GM12891 (cell line): ENCODE data around the gene TRAPPC4.
A peak's percentile ranks its signal among the peaks of the same experiment; 100 is the strongest.

ENCODE experiments used
- DNase-seq: peaks from one replicate; pipeline ENCODE4 v3.0.0; 2011; ENCODE audit warnings: low spot score; ENCODE audit not compliant: insufficient read length
- FAIRE-seq: peaks from 2 replicates; lab custom pipeline; 2011; peaks lifted over from hg19 to GRCh38; lab: Jason Lieb, UNC
- PAX5 ChIP-seq: IDR thresholded peaks from 2 replicates; pipeline ENCODE4 v1.6.1; 2011; ENCODE audit warnings: low read length, moderate library complexity, mild to moderate bottlenecking; ENCODE audit not compliant: insufficient read depth, severe bottlenecking
- POLR2A ChIP-seq: IDR thresholded peaks from 2 replicates; pipeline ENCODE4 v1.6.1; 2011; ENCODE audit warnings: low read depth, low read length, control low read depth
- POLR2AphosphoS5 ChIP-seq: IDR thresholded peaks from 2 replicates; pipeline ENCODE4 v1.6.1; 2011; ENCODE audit warnings: low read depth, low read length, control low read depth
- POU2F2 ChIP-seq: IDR thresholded peaks from 2 replicates; pipeline ENCODE4 v1.6.1; 2011; ENCODE audit warnings: low read depth, mild to moderate bottlenecking, control low read depth, low read length, moderate library complexity
- SPI1 ChIP-seq: IDR thresholded peaks from 2 replicates; pipeline ENCODE4 v1.6.1; 2011; ENCODE audit warnings: low read depth, low read length, control low read depth
- TAF1 ChIP-seq: IDR thresholded peaks from 2 replicates; pipeline ENCODE4 v1.6.1; 2011; ENCODE audit warnings: low read depth, low read length, control low read depth

The TRAPPC4 gene

GRCh38 chr11:119062779-119063178 lies 44.2 kb downstream of the TRAPPC4 start:
- DNase-seq (no peak), FAIRE-seq (no peak)
- no peak for TF ChIP-seq POLR2AphosphoS5
- no peak for TF ChIP-seq PAX5
- TF ChIP-seq SPI1: no peak
- no peak for TF ChIP-seq POU2F2
- no peak for TF ChIP-seq POLR2A
- no peak for TF ChIP-seq TAF1

GRCh38 chr11:119065369-119065768 lies 46.8 kb downstream of the TRAPPC4 start:
- TF ChIP-seq PAX5 (no peak), POLR2A (no peak), TAF1 (no peak), SPI1 (no peak), POU2F2 (no peak), POLR2AphosphoS5 (no peak)
- no peak for DNase-seq
- peak; percentile 48 for FAIRE-seq

- TF ChIP-seq POLR2AphosphoS5 (peak; percentile 84), POU2F2 (peak; percentile 72; the same call in 1 of the 2 replicates), POLR2A (peak; percentile 84), TAF1 (peak; percentile 91), PAX5 (no peak), SPI1 (no peak)
- peak; percentile 99 for DNase-seq
- peak; percentile 96 for FAIRE-seq
Observed at GRCh38 chr11:119067371-119068222, 49.0 kb downstream of the TRAPPC4 start, which contains the start of gene VPS11. TSS of gene VPS11 (plus strand) at chr11:119067818. CDS start at chr11:119067824, 6 bp downstream.
